Measurements from ENCODE around the gene ADAMTS2.

Gene ADAMTS2

DNA sequence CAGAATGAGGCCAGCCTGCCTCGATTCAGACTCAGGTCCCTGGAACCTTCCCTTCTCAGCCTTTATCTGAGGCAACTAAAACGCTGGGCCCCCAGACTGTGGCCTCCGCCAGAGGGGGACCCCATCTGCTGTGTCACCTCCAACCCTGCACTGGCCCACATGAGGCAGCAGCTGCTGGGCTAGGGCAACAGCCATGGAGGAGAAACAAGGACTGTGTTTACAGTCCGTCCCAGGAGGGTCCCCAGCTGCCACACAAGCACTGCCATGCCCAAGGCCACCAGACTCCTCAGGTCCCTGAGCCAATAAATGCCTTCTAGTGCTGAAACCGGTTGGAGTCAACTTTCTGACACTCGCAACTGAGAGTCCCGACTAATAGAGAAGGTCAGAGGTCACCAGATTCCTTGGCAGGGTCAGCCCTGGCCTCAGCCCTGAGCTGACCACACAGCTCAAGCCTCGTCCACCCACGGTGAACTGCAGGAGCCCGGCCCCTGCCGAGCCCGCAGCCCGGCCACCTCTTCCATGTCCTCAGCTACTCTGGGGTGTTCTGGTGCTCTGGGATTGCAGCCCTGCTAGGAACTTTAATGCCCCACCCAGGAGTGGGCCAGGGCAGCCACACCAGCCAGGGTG is 208.1 kb downstream of the ADAMTS2 start:
- H3K4me1 ChIP-seq (ENCODE audit: control insufficient read depth, low read depth, low read length), result no peaks in the 10 kb centered on the region
- H3K79me2 ChIP-seq (ENCODE audit: control insufficient read depth, insufficient read depth, low read length), result no peaks in the 10 kb centered on the region
- no peak overlapping the region for H3K56ac ChIP-seq (ENCODE audit: low read length)
- no peak overlapping the region for H3K18ac ChIP-seq (ENCODE audit: low read length)
- H3K27ac ChIP-seq (ENCODE audit: low read depth, low read length), result no peak overlapping the region
- no peak overlapping the region for H3K23ac ChIP-seq (ENCODE audit: low read length)
- no peak overlapping the region for H2BK120ac ChIP-seq (ENCODE audit: low read depth, low read length)
- no peak overlapping the region for H3K4me3 ChIP-seq (ENCODE audit: low read length)
- H3K27me3 ChIP-seq (ENCODE audit: insufficient read depth, low read length, poor library complexity), result no peaks in the 10 kb centered on the region
- no CpG with 5 or more reads among the region's 13 CpGs for WGBS (ENCODE audit: extremely low coverage, insufficient coverage, low lambda C conversion rate)
- no peak overlapping the region for H4K5ac ChIP-seq (ENCODE audit: low read length)
- no peaks in the 10 kb centered on the region for H3K79me1 ChIP-seq (ENCODE audit: low read length)
- no peak overlapping the region for H3K4me2 ChIP-seq (ENCODE audit: low read length)
- DNase-seq, result no peak
- H2BK15ac ChIP-seq (replicated peaks; ENCODE audit: low read depth), result no peak overlapping the region
- no peaks in the 10 kb centered on the region for H3K36me3 ChIP-seq (ENCODE audit: control insufficient read depth, insufficient read depth, low read length)
- H3K4ac ChIP-seq (ENCODE audit: low read depth, low read length), result no peak overlapping the region
- no peak overlapping the region for H3K9ac ChIP-seq (ENCODE audit: low read length)
- no peak overlapping the region for H2AK5ac ChIP-seq (ENCODE audit: low read length)
- no peak overlapping the region for H4K8ac ChIP-seq (ENCODE audit: low read depth, low read length)
- no peak overlapping the region for H2BK5ac ChIP-seq (ENCODE audit: low read length)

GRCh38 chr5:179135441-179136215 is 209.6 kb downstream of the ADAMTS2 start:
- Histone ChIP-seq H3K27ac (ENCODE audit: low read depth, low read length) (no peak overlapping the region), H3K56ac (ENCODE audit: low read length) (no peak overlapping the region), H3K27me3 (ENCODE audit: insufficient read depth, low read length, poor library complexity) (no peaks in the 10 kb centered on the region), H3K4me3 (ENCODE audit: low read length) (no peak overlapping the region), H2BK5ac (ENCODE audit: low read length) (no peak overlapping the region), H3K79me2 (ENCODE audit: control insufficient read depth, insufficient read depth, low read length) (no peaks in the 10 kb centered on the region), H2AK5ac (ENCODE audit: low read length) (no peak overlapping the region), H3K4me1 (ENCODE audit: control insufficient read depth, low read depth, low read length) (no peaks in the 10 kb centered on the region), H3K4ac (ENCODE audit: low read depth, low read length) (no peak overlapping the region), H3K4me2 (ENCODE audit: low read length) (no peak overlapping the region), H2BK15ac (replicated peaks; ENCODE audit: low read depth) (no peak overlapping the region), H4K5ac (ENCODE audit: low read length) (no peak overlapping the region), H3K18ac (ENCODE audit: low read length) (no peak overlapping the region), H2BK120ac (ENCODE audit: low read depth, low read length) (no peak overlapping the region), H3K9ac (ENCODE audit: low read length) (no peak overlapping the region), H3K23ac (ENCODE audit: low read length) (no peak overlapping the region), H3K79me1 (ENCODE audit: low read length) (no peaks in the 10 kb centered on the region), H3K36me3 (ENCODE audit: control insufficient read depth, insufficient read depth, low read length) (no peaks in the 10 kb centered on the region), H4K8ac (ENCODE audit: low read depth, low read length) (no peak overlapping the region)
- WGBS (ENCODE audit: extremely low coverage, insufficient coverage, low lambda C conversion rate), result no CpG with 5 or more reads among the region's 20 CpGs
- DNase-seq, result no peak

- H3K36me3 ChIP-seq (ENCODE audit: control insufficient read depth, insufficient read depth, low read length), result no peaks in the 10 kb centered on the region
Measured at GRCh38 chr5:179135006-179135405, 210.3 kb downstream of the ADAMTS2 start.

GRCh38 chr5:179134511-179134910 is 210.8 kb downstream of the ADAMTS2 start:
- WGBS (ENCODE audit: extremely low coverage, insufficient coverage, low lambda C conversion rate), result no CpG with 5 or more reads among the region's 16 CpGs
- Histone ChIP-seq H3K4me3 (ENCODE audit: low read length) (no peak overlapping the region), H3K23ac (ENCODE audit: low read length) (no peak overlapping the region), H3K4me1 (ENCODE audit: control insufficient read depth, low read depth, low read length) (no peaks in the 10 kb centered on the region), H3K36me3 (ENCODE audit: control insufficient read depth, insufficient read depth, low read length) (no peaks in the 10 kb centered on the region), H2BK5ac (ENCODE audit: low read length) (no peak overlapping the region), H3K27ac (ENCODE audit: low read depth, low read length) (no peak overlapping the region), H2AK5ac (ENCODE audit: low read length) (no peak overlapping the region), H3K18ac (ENCODE audit: low read length) (no peak overlapping the region), H4K5ac (ENCODE audit: low read length) (no peak overlapping the region), H3K56ac (ENCODE audit: low read length) (no peak overlapping the region), H3K4ac (ENCODE audit: low read depth, low read length) (no peak overlapping the region), H4K8ac (ENCODE audit: low read depth, low read length) (no peak overlapping the region), H3K79me1 (ENCODE audit: low read length) (no peaks in the 10 kb centered on the region), H3K27me3 (ENCODE audit: insufficient read depth, low read length, poor library complexity) (no peaks in the 10 kb centered on the region), H3K9ac (ENCODE audit: low read length) (no peak overlapping the region), H2BK15ac (replicated peaks; ENCODE audit: low read depth) (no peak overlapping the region), H3K4me2 (ENCODE audit: low read length) (no peak overlapping the region), H3K79me2 (ENCODE audit: control insufficient read depth, insufficient read depth, low read length) (no peaks in the 10 kb centered on the region), H2BK120ac (ENCODE audit: low read depth, low read length) (no peak overlapping the region)
- no peak for DNase-seq

More at GRCh38 chr5:179135006-179135405, 210.3 kb downstream of the ADAMTS2 start:
- H2BK120ac ChIP-seq (ENCODE audit: low read depth, low read length), result no peak overlapping the region
- no peaks in the 10 kb centered on the region for H3K79me2 ChIP-seq (ENCODE audit: control insufficient read depth, insufficient read depth, low read length)
- no peak overlapping the region for H2BK5ac ChIP-seq (ENCODE audit: low read length)
- H3K79me1 ChIP-seq (ENCODE audit: low read length), result no peaks in the 10 kb centered on the region
- DNase-seq, result no peak
- WGBS (ENCODE audit: extremely low coverage, insufficient coverage, low lambda C conversion rate), result no CpG with 5 or more reads among the region's 19 CpGs
- no peak overlapping the region for H4K5ac ChIP-seq (ENCODE audit: low read length)
- H3K4ac ChIP-seq (ENCODE audit: low read depth, low read length), result no peak overlapping the region
- H3K27ac ChIP-seq (ENCODE audit: low read depth, low read length), result no peak overlapping the region
- no peak overlapping the region for H3K56ac ChIP-seq (ENCODE audit: low read length)
- H3K18ac ChIP-seq (ENCODE audit: low read length), result no peak overlapping the region
- no peaks in the 10 kb centered on the region for H3K27me3 ChIP-seq (ENCODE audit: insufficient read depth, low read length, poor library complexity)
- no peak overlapping the region for H4K8ac ChIP-seq (ENCODE audit: low read depth, low read length)
- no peak overlapping the region for H3K9ac ChIP-seq (ENCODE audit: low read length)
- H2AK5ac ChIP-seq (ENCODE audit: low read length), result no peak overlapping the region
- no peak overlapping the region for H2BK15ac ChIP-seq (replicated peaks; ENCODE audit: low read depth)
- no peaks in the 10 kb centered on the region for H3K4me1 ChIP-seq (ENCODE audit: control insufficient read depth, low read depth, low read length)
- H3K4me3 ChIP-seq (ENCODE audit: low read length), result no peak overlapping the region
- H3K4me2 ChIP-seq (ENCODE audit: low read length), result no peak overlapping the region
- H3K23ac ChIP-seq (ENCODE audit: low read length), result no peak overlapping the region

- Histone ChIP-seq H2BK5ac (ENCODE audit: low read length) (no peak overlapping the region), H2BK120ac (ENCODE audit: low read depth, low read length) (no peak overlapping the region), H3K4me2 (ENCODE audit: low read length) (no peak overlapping the region), H4K8ac (ENCODE audit: low read depth, low read length) (no peak overlapping the region), H2BK15ac (replicated peaks; ENCODE audit: low read depth) (no peak overlapping the region), H3K79me1 (ENCODE audit: low read length) (no peaks in the 10 kb centered on the region), H3K4me1 (ENCODE audit: control insufficient read depth, low read depth, low read length) (no peaks in the 10 kb centered on the region), H3K56ac (ENCODE audit: low read length) (no peak overlapping the region), H3K27me3 (ENCODE audit: insufficient read depth, low read length, poor library complexity) (no peaks in the 10 kb centered on the region), H3K18ac (ENCODE audit: low read length) (no peak overlapping the region), H3K4me3 (ENCODE audit: low read length) (no peak overlapping the region), H3K27ac (ENCODE audit: low read depth, low read length) (no peak overlapping the region), H2AK5ac (ENCODE audit: low read length) (no peak overlapping the region), H3K4ac (ENCODE audit: low read depth, low read length) (no peak overlapping the region), H3K23ac (ENCODE audit: low read length) (no peak overlapping the region), H4K5ac (ENCODE audit: low read length) (no peak overlapping the region), H3K79me2 (ENCODE audit: control insufficient read depth, insufficient read depth, low read length) (no peaks in the 10 kb centered on the region), H3K36me3 (ENCODE audit: control insufficient read depth, insufficient read depth, low read length) (no peaks in the 10 kb centered on the region), H3K9ac (ENCODE audit: low read length) (no peak overlapping the region)
- no CpG with 5 or more reads among the region's 23 CpGs for WGBS (ENCODE audit: extremely low coverage, insufficient coverage, low lambda C conversion rate)
- no peak for DNase-seq
Measured at GRCh38 chr5:179132586-179133355, 212.5 kb downstream of the ADAMTS2 start.
